ENCODE data around the gene SPI1.

Gene SPI1

GRCh38 chr11:47409440-47410369, 31.4 kb upstream of the SPI1 start:
- peaks cover 39% of the 10 kb centered on the region for H3K36me3 ChIP-seq (ENCODE audit: insufficient read depth, insufficient read length, low read length)
- H3K9ac ChIP-seq (ENCODE audit: insufficient read length, low read depth) = peak overlapping the region; percentile 88
- peak overlapping the region; percentile 87 for H3K4me3 ChIP-seq (ENCODE audit: insufficient read length, low read depth)
- H3K9me3 ChIP-seq (ENCODE audit: insufficient read depth, low read length) = no peaks in the 10 kb centered on the region
- TF ChIP-seq YY1 (IDR thresholded peaks at IDR 0.05; ENCODE audit: insufficient read depth, insufficient read length) (no peak), SUZ12 (IDR thresholded peaks at IDR 0.05; ENCODE audit: extremely low read depth, insufficient read depth, insufficient read length) (no peak), ZNF274 (IDR thresholded peaks at IDR 0.05; ENCODE audit: low read depth, low read length) (no peak)
- no peak for DNase-seq (ENCODE audit: low read depth, low spot score)
- H3K4me1 ChIP-seq (ENCODE audit: insufficient read depth, insufficient read length) = peaks cover 26% of the 10 kb centered on the region
- H3K27me3 ChIP-seq (ENCODE audit: insufficient read depth, insufficient read length) = no peaks in the 10 kb centered on the region

DNA sequence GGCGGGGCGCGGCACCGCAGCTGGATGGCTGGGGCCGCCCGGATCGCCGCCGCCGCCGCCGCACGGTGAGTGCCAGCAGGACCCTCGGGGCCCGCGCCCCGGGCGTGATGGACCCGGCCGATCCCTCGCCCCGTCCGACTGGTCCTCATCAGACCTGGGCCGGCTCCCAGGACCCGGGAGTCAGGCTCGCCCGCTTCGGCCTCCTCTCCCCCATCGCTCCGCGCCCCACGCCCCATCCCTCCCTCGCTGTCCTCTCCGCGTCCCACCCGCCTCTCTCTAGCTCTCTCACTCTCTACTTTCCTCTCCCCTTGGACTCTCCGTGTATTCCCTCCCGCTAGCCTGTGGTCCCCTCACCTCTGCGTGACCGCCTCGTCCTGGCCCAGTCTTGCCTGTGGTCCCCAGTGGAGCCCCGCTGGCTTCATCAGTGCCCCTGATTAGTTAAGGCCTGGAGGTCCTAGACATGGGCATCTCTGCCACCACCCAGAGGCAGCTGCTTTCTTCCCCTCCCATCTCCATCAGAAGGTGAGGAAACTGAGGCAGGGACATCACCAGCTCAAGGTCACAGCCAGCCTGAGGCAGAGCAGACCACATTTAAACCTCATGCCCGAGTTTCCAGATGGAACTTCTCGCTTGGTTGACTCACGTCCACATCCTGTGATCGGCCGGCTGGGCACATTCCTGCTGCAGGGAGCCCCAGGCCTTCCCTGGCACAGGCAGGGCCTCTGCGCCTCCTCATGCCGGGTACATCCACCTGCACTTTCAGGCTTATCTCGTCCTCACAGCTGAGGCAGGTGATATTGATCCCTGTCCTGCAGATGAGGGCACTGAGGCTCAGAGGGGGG, 30.5 kb upstream of the SPI1 start:
- Histone ChIP-seq H3K9ac (ENCODE audit: insufficient read length, low read depth) (peak overlapping the region; percentile 88), H3K9me3 (ENCODE audit: insufficient read depth, low read length) (no peaks in the 10 kb centered on the region), H3K4me1 (ENCODE audit: insufficient read depth, insufficient read length) (peaks cover 19% of the 10 kb centered on the region), H3K36me3 (ENCODE audit: insufficient read depth, insufficient read length, low read length) (peaks cover 30% of the 10 kb centered on the region), H3K27me3 (ENCODE audit: insufficient read depth, insufficient read length) (no peaks in the 10 kb centered on the region), H3K4me3 (ENCODE audit: insufficient read length, low read depth) (peak overlapping the region; percentile 87)
- TF ChIP-seq ZNF274 (IDR thresholded peaks at IDR 0.05; ENCODE audit: low read depth, low read length) (no peak), SUZ12 (IDR thresholded peaks at IDR 0.05; ENCODE audit: extremely low read depth, insufficient read depth, insufficient read length) (no peak), YY1 (IDR thresholded peaks at IDR 0.05; ENCODE audit: insufficient read depth, insufficient read length) (no peak)
- DNase-seq (ENCODE audit: low read depth, low spot score) = no peak

- TF ChIP-seq ZNF274 (IDR thresholded peaks at IDR 0.05; ENCODE audit: low read depth, low read length) = no peak
- no peak for TF ChIP-seq YY1 (IDR thresholded peaks at IDR 0.05; ENCODE audit: insufficient read depth, insufficient read length)
- Histone ChIP-seq H3K4me3 (ENCODE audit: insufficient read length, low read depth) (peak within 1 kb of the TSS; percentile 87), H3K9ac (ENCODE audit: insufficient read length, low read depth) (peak within 1 kb of the TSS; percentile 88), H3K4me1 (ENCODE audit: insufficient read depth, insufficient read length) (peaks cover 14% of the 10 kb centered on the region), H3K9me3 (ENCODE audit: insufficient read depth, low read length) (no peaks in the 10 kb centered on the region), H3K36me3 (ENCODE audit: insufficient read depth, insufficient read length, low read length) (peaks cover 22% of the 10 kb centered on the region), H3K27me3 (ENCODE audit: insufficient read depth, insufficient read length) (no peaks in the 10 kb centered on the region)
- DNase-seq (ENCODE audit: low read depth, low spot score) = peak; percentile 92
Observed at GRCh38 chr11:47407746-47408590, 29.6 kb upstream of the SPI1 start, which contains the start of gene SLC39A13. TSS of gene SLC39A13 (plus strand) at chr11:47408590. CDS start at chr11:47410095, 1,505 bp downstream.

DNA sequence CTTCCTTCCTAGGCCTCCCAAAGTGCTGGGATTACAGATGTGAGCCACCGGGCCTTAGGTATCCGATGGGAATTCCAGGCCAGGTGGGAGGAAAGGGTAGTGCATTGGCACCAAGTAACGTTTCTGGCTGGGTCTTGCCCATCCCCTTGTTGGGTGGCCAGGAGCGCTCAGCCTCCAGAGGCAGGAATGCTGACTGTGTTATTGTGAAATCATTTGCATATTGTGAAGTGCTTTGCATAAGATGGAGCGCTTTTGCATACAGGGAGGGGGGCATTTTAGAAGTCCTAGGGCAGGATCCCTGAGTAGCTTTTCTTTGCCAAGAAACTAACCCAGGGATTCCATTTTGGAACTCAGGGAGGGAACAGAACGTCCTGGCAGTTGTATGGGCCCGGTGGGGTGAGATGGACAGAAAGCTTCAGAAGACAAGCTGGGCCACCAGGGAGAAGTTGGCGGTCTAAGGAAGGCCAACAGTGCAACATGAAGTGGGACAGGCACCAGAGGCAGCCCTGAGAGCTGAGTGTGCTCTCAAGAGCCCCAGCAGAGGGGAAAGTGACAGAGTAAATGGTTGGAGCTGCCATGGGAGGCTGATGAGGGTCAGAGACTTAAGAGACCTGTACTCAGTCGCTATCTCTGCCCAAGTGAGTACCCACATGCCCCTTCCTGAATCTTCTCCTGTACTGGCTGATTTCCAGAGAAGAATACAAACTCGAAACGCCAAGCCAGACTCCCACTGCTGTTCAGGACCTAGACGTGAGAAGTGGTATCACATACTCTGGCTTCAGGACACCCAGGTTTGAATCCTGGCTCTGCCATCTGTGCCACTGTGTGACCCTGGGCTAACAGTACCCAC, 28.8 kb upstream of the SPI1 start:
- Histone ChIP-seq H3K27me3 (ENCODE audit: insufficient read depth, insufficient read length) (no peaks in the 10 kb centered on the region), H3K4me3 (ENCODE audit: insufficient read length, low read depth) (peak overlapping the region; percentile 67), H3K4me1 (ENCODE audit: insufficient read depth, insufficient read length) (peaks cover 12% of the 10 kb centered on the region), H3K9ac (ENCODE audit: insufficient read length, low read depth) (peak overlapping the region; percentile 87), H3K36me3 (ENCODE audit: insufficient read depth, insufficient read length, low read length) (peaks cover 18% of the 10 kb centered on the region), H3K9me3 (ENCODE audit: insufficient read depth, low read length) (no peaks in the 10 kb centered on the region)
- TF ChIP-seq YY1 (IDR thresholded peaks at IDR 0.05; ENCODE audit: insufficient read depth, insufficient read length) = no peak
- no peak for TF ChIP-seq ZNF274 (IDR thresholded peaks at IDR 0.05; ENCODE audit: low read depth, low read length)
- TF ChIP-seq SUZ12 (IDR thresholded peaks at IDR 0.05; ENCODE audit: extremely low read depth, insufficient read depth, insufficient read length) = no peak
- no peak for DNase-seq (ENCODE audit: low read depth, low spot score)

GRCh38 chr11:47403571-47403970, 25.2 kb upstream of the SPI1 start:
- Histone ChIP-seq H3K4me1 (ENCODE audit: insufficient read depth, insufficient read length) (peaks cover 5% of the 10 kb centered on the region), H3K9ac (ENCODE audit: insufficient read length, low read depth) (no peak overlapping the region), H3K4me3 (ENCODE audit: insufficient read length, low read depth) (no peak overlapping the region), H3K9me3 (ENCODE audit: insufficient read depth, low read length) (no peaks in the 10 kb centered on the region), H3K27me3 (ENCODE audit: insufficient read depth, insufficient read length) (no peaks in the 10 kb centered on the region), H3K36me3 (ENCODE audit: insufficient read depth, insufficient read length, low read length) (no peaks in the 10 kb centered on the region)
- no peak for DNase-seq (ENCODE audit: low read depth, low spot score)
- TF ChIP-seq YY1 (IDR thresholded peaks at IDR 0.05; ENCODE audit: insufficient read depth, insufficient read length) = no peak
- TF ChIP-seq SUZ12 (IDR thresholded peaks at IDR 0.05; ENCODE audit: extremely low read depth, insufficient read depth, insufficient read length) = no peak
- no peak for TF ChIP-seq ZNF274 (IDR thresholded peaks at IDR 0.05; ENCODE audit: low read depth, low read length)

- no peaks in the 10 kb centered on the region for H3K9me3 ChIP-seq (ENCODE audit: insufficient read depth, low read length)
- TF ChIP-seq YY1 (IDR thresholded peaks at IDR 0.05; ENCODE audit: insufficient read depth, insufficient read length) (no peak), SUZ12 (IDR thresholded peaks at IDR 0.05; ENCODE audit: extremely low read depth, insufficient read depth, insufficient read length) (no peak), ZNF274 (IDR thresholded peaks at IDR 0.05; ENCODE audit: low read depth, low read length) (no peak)
- no peaks in the 10 kb centered on the region for H3K27me3 ChIP-seq (ENCODE audit: insufficient read depth, insufficient read length)
- no peak for DNase-seq (ENCODE audit: low read depth, low spot score)
- H3K4me3 ChIP-seq (ENCODE audit: insufficient read length, low read depth) = no peak overlapping the region
- peaks cover 8% of the 10 kb centered on the region for H3K4me1 ChIP-seq (ENCODE audit: insufficient read depth, insufficient read length)
- no peak overlapping the region for H3K9ac ChIP-seq (ENCODE audit: insufficient read length, low read depth)
- H3K36me3 ChIP-seq (ENCODE audit: insufficient read depth, insufficient read length, low read length) = no peaks in the 10 kb centered on the region
Observed at GRCh38 chr11:47403135-47403534, 24.8 kb upstream of the SPI1 start.

Measured in NT2/D1 (cell line).